ENCODE data around the gene MYO10.

- TF ChIP-seq, protein P1, sequence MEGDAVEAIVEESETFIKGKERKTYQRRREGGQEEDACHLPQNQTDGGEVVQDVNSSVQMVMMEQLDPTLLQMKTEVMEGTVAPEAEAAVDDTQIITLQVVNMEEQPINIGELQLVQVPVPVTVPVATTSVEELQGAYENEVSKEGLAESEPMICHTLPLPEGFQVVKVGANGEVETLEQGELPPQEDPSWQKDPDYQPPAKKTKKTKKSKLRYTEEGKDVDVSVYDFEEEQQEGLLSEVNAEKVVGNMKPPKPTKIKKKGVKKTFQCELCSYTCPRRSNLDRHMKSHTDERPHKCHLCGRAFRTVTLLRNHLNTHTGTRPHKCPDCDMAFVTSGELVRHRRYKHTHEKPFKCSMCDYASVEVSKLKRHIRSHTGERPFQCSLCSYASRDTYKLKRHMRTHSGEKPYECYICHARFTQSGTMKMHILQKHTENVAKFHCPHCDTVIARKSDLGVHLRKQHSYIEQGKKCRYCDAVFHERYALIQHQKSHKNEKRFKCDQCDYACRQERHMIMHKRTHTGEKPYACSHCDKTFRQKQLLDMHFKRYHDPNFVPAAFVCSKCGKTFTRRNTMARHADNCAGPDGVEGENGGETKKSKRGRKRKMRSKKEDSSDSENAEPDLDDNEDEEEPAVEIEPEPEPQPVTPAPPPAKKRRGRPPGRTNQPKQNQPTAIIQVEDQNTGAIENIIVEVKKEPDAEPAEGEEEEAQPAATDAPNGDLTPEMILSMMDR (IDR thresholded peaks at IDR 0.05; ENCODE audit: control extremely low read depth in 1 of 3, insufficient read depth in 1 of 3, low read depth in 1 of 3, low read length in 3 of 3) = no peak
- TF ChIP-seq USF2 (IDR thresholded peaks at IDR 0.05; ENCODE audit: low read length) (no peak), EZH2 (IDR thresholded peaks at IDR 0.05; ENCODE audit: low read depth, low read length, severe bottlenecking) (no peak), MAFK (IDR thresholded peaks at IDR 0.05; ENCODE audit: low read depth, low read length) (no peak), EP300 (IDR thresholded peaks at IDR 0.05; ENCODE audit: borderline replicate concordance in 1 of 2, low read depth in 2 of 2, low read length in 2 of 2) (no peak)
Measured at GRCh38 chr5:16929347-16929746, 6.7 kb downstream of the MYO10 start.
